SU-DHL-6 (cell line): ENCODE results near the gene RBP4.

Source experiments
- H2AFZ ChIP-seq: fragments of 200-600 bp; sonication (generic); 2 replicates; pipeline ENCODE4 v1.6.1; 2014; ENCODE audit warnings: low read depth, mild to moderate bottlenecking, moderate library complexity, mixed read lengths, antibody characterized with exemption, low read length; ENCODE audit not compliant: severe bottlenecking
- H3F3A ChIP-seq: fragments of 200-600 bp; shearing (Covaris generic); 2 replicates; pipeline ENCODE4 v1.6.0; 2016; ENCODE audit warnings: antibody characterized with exemption, mild to moderate bottlenecking; ENCODE audit not compliant: insufficient read depth
- H3K27ac ChIP-seq: fragments of 200-600 bp; sonication (generic); 2 replicates; pipeline ENCODE4 v1.5.1; 2016; ENCODE audit warnings: low read depth, mild to moderate bottlenecking, low read length, moderate library complexity, mixed read lengths
- H3K27me3 ChIP-seq: fragments of 200-600 bp; sonication (generic), shearing (Covaris generic); 2 replicates; pipeline ENCODE4 v1.6.0; 2014; ENCODE audit warnings: mild to moderate bottlenecking, low read length
- H3K36me3 ChIP-seq: fragments of 200-600 bp; sonication (generic); 2 replicates; pipeline ENCODE4 v1.6.1; 2014; ENCODE audit warnings: mild to moderate bottlenecking, low read length, mixed read lengths
- H3K4me2 ChIP-seq: fragments of 300-600, 200-600 bp; shearing (Covaris generic), sonication (generic); 2 replicates; pipeline ENCODE4 v1.6.0; 2014; ENCODE audit warnings: low read length, low read depth, mild to moderate bottlenecking; ENCODE audit not compliant: poor library complexity, severe bottlenecking
- H3K4me3 ChIP-seq: fragments of 200-600 bp; sonication (generic); 2 replicates; pipeline ENCODE4 v1.5.1; 2014; ENCODE audit warnings: antibody characterized with exemption, low read length, mild to moderate bottlenecking, mixed read lengths; ENCODE audit not compliant: insufficient read depth, poor library complexity, severe bottlenecking
- H3K79me2 ChIP-seq: fragments of 200-600 bp; sonication (generic); 2 replicates; pipeline ENCODE4 v1.6.1; 2014; ENCODE audit warnings: mild to moderate bottlenecking, low read length, moderate library complexity; ENCODE audit not compliant: insufficient read depth
- H3K9ac ChIP-seq: fragments of 200-600 bp; sonication (generic); 2 replicates; pipeline ENCODE4 v1.7.0; 2014; ENCODE audit warnings: mild to moderate bottlenecking, low read length
- H3K9me2 ChIP-seq: fragments of 200-600 bp; sonication (generic); replicated peaks from 2 replicates; pipeline ENCODE4 v1.6.1; 2014; ENCODE audit warnings: low read length; ENCODE audit not compliant: insufficient read depth
- H3K9me3 ChIP-seq: fragments of 200-600 bp; sonication (generic); 2 replicates; pipeline ENCODE4 v1.6.1; 2014; ENCODE audit warnings: low read length, mixed read lengths; ENCODE audit not compliant: insufficient read depth
- H4K20me1 ChIP-seq: fragments of 200-600 bp; sonication (generic); 2 replicates; pipeline ENCODE4 v1.6.1; 2014; ENCODE audit warnings: low read depth, mild to moderate bottlenecking, antibody characterized with exemption, low read length, moderate library complexity, mixed read lengths
- EZH2phosphoT487 ChIP-seq: fragments of 200-600 bp; sonication (generic), shearing (Covaris generic); conservative IDR thresholded peaks from 2 replicates; pipeline ENCODE4 v1.6.1; 2018; ENCODE audit warnings: mild to moderate bottlenecking, antibody characterized with exemption, low read length, moderate library complexity, mixed read lengths
- TF ChIP-seq, protein P1 (sequence below): fragments of 200-600 bp; sonication (generic); IDR thresholded peaks from one replicate; pipeline ENCODE4 v1.5.1; 2017; ENCODE audit warnings: antibody characterized with exemption, mild to moderate bottlenecking, low read length, moderate library complexity; ENCODE audit not compliant: insufficient read depth, poor library complexity, severe bottlenecking

RBP4 gene

DNA sequence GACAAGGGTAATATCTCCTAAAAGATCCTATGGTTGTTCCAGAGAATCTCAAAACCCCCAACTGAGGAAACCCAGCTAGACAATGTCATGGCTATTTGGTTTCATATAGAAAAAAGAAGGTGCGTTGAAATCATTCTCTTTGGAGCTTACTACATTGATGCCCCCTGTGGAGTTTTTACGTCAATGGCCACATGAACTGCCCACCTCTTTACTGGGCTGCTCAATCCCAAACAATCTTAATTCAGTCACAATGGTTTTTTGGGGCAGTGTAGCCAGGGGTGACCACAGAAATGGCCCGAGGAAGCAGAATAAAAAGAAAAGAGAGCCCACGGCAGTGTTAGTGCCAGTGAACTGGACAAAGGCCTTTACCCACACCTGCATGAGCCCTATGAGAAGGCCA, 7.8 kb downstream of the RBP4 start:
- Histone ChIP-seq H3K9me3 (no peaks in the 10 kb centered on the region), H4K20me1 (no peaks in the 10 kb centered on the region), H3K9ac (no peak overlapping the region), H3K4me2 (no peak overlapping the region), H3K27me3 (no peaks in the 10 kb centered on the region), H3K36me3 (no peaks in the 10 kb centered on the region), H3F3A (no peaks in the 10 kb centered on the region), H2AFZ (no peak overlapping the region), H3K27ac (no peak overlapping the region), H3K4me3 (no peak overlapping the region), H3K9me2 (no peaks in the 10 kb centered on the region), H3K79me2 (no peaks in the 10 kb centered on the region)
- no peak for TF ChIP-seq EZH2phosphoT487
- TF ChIP-seq, protein P1, sequence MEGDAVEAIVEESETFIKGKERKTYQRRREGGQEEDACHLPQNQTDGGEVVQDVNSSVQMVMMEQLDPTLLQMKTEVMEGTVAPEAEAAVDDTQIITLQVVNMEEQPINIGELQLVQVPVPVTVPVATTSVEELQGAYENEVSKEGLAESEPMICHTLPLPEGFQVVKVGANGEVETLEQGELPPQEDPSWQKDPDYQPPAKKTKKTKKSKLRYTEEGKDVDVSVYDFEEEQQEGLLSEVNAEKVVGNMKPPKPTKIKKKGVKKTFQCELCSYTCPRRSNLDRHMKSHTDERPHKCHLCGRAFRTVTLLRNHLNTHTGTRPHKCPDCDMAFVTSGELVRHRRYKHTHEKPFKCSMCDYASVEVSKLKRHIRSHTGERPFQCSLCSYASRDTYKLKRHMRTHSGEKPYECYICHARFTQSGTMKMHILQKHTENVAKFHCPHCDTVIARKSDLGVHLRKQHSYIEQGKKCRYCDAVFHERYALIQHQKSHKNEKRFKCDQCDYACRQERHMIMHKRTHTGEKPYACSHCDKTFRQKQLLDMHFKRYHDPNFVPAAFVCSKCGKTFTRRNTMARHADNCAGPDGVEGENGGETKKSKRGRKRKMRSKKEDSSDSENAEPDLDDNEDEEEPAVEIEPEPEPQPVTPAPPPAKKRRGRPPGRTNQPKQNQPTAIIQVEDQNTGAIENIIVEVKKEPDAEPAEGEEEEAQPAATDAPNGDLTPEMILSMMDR, result no peak

DNA sequence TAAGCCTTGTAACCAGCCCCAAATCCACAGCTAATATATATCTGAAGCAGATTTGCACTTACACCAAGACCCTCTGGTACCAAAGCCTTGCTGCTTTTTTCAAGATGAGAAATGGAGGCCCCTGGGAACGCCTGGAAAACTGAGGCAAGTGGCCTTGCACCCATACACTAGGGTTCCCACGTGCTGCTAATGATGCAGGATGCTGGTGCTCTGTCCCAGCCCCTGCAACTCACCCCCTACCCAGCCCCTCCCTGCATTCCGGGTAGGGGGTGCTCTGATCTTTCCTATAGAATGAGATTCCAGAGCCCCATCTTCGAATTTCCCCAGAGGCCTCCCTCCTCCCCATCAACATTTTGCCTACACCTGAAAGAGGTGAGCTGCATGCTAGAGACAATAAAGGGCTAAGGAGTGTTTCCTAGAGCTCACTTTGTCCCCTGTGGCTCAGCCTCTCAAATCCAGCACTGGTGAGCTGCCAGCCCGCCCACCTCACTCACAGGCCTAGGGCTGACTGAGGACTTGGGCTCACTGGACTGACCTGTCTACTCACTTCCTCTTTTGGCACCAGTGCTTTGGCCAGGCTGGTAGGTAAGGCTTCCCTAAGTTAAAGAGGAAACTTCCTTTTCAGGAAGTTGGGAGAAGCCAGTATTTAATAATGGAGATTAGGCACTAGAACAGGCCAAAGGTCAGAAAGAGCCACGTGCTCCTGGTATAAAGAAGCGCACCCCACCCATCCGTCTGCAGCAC, 9.8 kb downstream of the RBP4 start:
- Histone ChIP-seq H3K27me3 (no peaks in the 10 kb centered on the region), H3K79me2 (no peaks in the 10 kb centered on the region), H3K4me3 (no peak overlapping the region), H3K9me3 (no peaks in the 10 kb centered on the region), H3F3A (no peaks in the 10 kb centered on the region), H3K27ac (no peak overlapping the region), H4K20me1 (no peaks in the 10 kb centered on the region), H2AFZ (no peak overlapping the region), H3K36me3 (no peaks in the 10 kb centered on the region), H3K4me2 (no peak overlapping the region), H3K9ac (no peak overlapping the region), H3K9me2 (no peaks in the 10 kb centered on the region)
- TF ChIP-seq, protein P1, result no peak
- no peak for TF ChIP-seq EZH2phosphoT487

DNA sequence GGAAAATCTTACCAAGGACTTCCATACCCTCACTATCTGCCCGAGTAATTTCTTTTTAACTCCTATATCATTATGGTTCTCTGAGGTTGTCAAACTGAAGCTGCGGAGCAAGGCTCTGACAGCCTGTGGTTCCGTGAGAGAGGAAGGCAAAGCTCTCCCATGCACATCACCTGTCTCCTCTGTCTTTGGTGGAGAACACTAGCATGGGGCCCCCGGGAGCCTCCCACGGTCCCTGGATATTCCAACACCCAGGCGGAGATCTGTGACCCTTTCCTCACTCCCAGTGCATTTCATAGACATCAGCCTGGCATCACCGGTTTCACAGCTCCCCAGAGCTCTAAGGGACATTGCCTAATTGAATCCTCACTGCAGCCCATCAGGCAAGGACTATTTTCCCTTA, 10.4 kb downstream of the RBP4 start:
- no peak for TF ChIP-seq EZH2phosphoT487
- TF ChIP-seq, protein P1, result no peak
- H3K27ac ChIP-seq, result no peak overlapping the region
- no peaks in the 10 kb centered on the region for H4K20me1 ChIP-seq
- no peak overlapping the region for H3K9ac ChIP-seq
- H3K36me3 ChIP-seq, result no peaks in the 10 kb centered on the region
- no peak overlapping the region for H3K4me3 ChIP-seq
- no peaks in the 10 kb centered on the region for H3K79me2 ChIP-seq
- H3K9me3 ChIP-seq, result no peaks in the 10 kb centered on the region
- no peaks in the 10 kb centered on the region for H3K27me3 ChIP-seq
- H2AFZ ChIP-seq, result no peak overlapping the region
- no peaks in the 10 kb centered on the region for H3F3A ChIP-seq
- H3K9me2 ChIP-seq, result no peaks in the 10 kb centered on the region
- H3K4me2 ChIP-seq, result no peak overlapping the region
